Cardiac muscle cell (in vitro differentiated cells and primary cell): ENCODE results near the gene PYGB. TPM values are rescaled to one million over a fixed set of nuclear protein-coding genes. Genes with fewer than 3 reads are reported as not detected.

Experiments used
- DNase-seq, 2 donors: peaks; one replicate each; pipeline versions ENCODE4 v3.0.0 to v3.0.0-alpha.2; 2010 to 2017; ENCODE audit warnings: low read depth in 1 of 2, low spot score in 1 of 2
- H3K27ac ChIP-seq: fragments of 200-600 bp; sonication (generic); 2 replicates; pipeline ENCODE4 v1.5.1; 2016
- H3K27me3 ChIP-seq: fragments of 200-600 bp; sonication (generic); 2 replicates; pipeline ENCODE4 v1.6.0; 2016; ENCODE audit warnings: control low read depth
- H3K36me3 ChIP-seq: fragments of 200-600 bp; sonication (generic); 2 replicates; pipeline ENCODE4 v1.5.1; 2016; ENCODE audit warnings: control low read depth
- H3K4me1 ChIP-seq: fragments of 200-600 bp; sonication (generic); 2 replicates; pipeline ENCODE4 v1.8.1; 2017; ENCODE audit warnings: low read depth, mild to moderate bottlenecking, mixed run types
- H3K4me3 ChIP-seq: fragments of 200-600 bp; sonication (generic); 2 replicates; pipeline ENCODE4 v1.5.1; 2016; ENCODE audit warnings: mild to moderate bottlenecking
- H3K9me3 ChIP-seq: fragments of 200-600 bp; sonication (generic); 2 replicates; pipeline ENCODE4 v1.5.1; 2017; ENCODE audit warnings: low read depth, mild to moderate bottlenecking, control low read depth
- polyA plus RNA-seq: library from polyadenylated mRNA; unstranded; fragments of >200 nt; fragmentation: Nextera tagmentation; extraction: Ambion mirVana; gene quantifications from 2 replicates; pipeline ENCODE4 v1.2.1, GENCODE V29; 2016
- total RNA-seq: library from RNA; depleted of rRNA; stranded (reverse); fragments of >200 nt; gene quantifications from 2 replicates; pipeline ENCODE4 v1.2.3, GENCODE V29; 2016
- TF ChIP-seq, protein P1 (sequence below): IDR thresholded peaks from 2 replicates; pipeline ENCODE4 v1.5.1; 2012; ENCODE audit warnings: low read depth, mild to moderate bottlenecking, low read length

PYGB gene
- total and polyA plus RNA-seq, 2 experiments from 2014 or later: 192 to 243 TPM

DNA sequence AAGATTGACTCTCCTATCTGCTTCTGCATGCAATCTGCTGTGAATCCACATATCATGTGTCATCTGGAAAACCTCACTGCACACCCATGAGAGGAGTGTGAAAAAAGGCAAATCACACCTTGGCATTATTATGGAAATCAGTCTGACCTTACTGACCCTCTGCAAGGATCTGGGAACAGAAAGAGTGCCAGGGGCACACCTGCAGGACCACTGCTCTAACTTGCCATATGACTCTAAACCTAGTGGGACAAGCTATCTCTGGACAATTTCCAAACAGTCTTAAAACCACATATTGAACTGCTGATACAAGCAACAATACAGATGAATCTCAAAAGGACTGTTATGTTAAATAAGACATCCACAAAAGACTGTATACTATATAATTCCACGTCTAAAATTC is 92.5 kb downstream of the PYGB start:
- Histone ChIP-seq H3K4me1 (peaks cover 36% of the 10 kb centered on the region), H3K4me3 (no peak overlapping the region), H3K27me3 (no peaks in the 10 kb centered on the region), H3K9me3 (no peaks in the 10 kb centered on the region), H3K36me3 (peaks cover 4% of the 10 kb centered on the region), H3K27ac (peak overlapping the region; percentile 29)
- no peak for DNase-seq
- TF ChIP-seq, protein P1, sequence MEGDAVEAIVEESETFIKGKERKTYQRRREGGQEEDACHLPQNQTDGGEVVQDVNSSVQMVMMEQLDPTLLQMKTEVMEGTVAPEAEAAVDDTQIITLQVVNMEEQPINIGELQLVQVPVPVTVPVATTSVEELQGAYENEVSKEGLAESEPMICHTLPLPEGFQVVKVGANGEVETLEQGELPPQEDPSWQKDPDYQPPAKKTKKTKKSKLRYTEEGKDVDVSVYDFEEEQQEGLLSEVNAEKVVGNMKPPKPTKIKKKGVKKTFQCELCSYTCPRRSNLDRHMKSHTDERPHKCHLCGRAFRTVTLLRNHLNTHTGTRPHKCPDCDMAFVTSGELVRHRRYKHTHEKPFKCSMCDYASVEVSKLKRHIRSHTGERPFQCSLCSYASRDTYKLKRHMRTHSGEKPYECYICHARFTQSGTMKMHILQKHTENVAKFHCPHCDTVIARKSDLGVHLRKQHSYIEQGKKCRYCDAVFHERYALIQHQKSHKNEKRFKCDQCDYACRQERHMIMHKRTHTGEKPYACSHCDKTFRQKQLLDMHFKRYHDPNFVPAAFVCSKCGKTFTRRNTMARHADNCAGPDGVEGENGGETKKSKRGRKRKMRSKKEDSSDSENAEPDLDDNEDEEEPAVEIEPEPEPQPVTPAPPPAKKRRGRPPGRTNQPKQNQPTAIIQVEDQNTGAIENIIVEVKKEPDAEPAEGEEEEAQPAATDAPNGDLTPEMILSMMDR: no peak

DNA sequence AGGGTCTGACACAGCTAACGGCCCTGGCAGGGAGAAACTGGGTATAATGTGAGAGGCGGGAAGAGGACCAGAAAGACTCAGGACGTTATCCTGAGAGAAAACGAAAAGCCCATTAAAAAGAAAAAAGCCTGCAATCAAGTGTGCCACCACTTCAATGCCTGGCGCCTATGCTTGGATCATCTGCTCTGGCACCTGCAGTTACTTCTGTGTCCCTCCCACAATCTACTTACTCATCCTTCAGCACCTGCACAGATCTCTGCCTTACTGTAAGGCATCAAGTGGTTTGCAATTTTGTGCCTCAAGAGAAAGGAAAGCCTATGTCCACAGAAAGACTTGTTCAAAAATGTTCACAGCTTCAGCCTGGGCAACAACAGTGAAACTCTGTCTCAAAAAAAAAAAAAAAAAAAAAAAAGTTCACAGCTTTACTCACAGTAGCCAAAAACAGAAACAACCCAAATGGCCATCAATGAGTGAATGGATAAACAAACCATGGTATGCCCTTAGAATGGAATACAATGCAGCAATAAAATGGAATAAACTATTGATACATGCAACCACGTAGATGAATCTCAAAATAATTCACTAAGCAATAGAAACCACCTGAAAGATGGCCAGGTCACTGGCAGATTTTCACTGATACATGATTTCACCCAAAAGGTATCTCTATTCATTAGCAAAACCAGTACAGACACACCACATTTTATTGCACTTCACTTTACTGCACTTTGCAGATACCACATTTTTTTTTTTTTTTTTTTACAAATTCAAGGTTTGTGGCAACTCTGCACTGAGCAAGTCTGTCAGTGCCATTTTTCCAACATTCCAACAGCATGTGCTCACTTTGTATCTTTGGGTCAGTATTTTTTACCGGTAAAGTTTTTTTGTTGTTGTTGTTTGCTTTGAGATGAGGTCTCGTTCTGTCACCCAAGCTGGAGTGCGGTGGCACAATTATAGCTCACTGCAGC is 94.1 kb downstream of the PYGB start:
- Histone ChIP-seq H3K9me3 (no peaks in the 10 kb centered on the region), H3K27ac (no peak overlapping the region), H3K4me3 (no peak overlapping the region), H3K27me3 (no peaks in the 10 kb centered on the region), H3K36me3 (peaks cover 4% of the 10 kb centered on the region), H3K4me1 (peaks cover 33% of the 10 kb centered on the region)
- no peak for DNase-seq
- TF ChIP-seq, protein P1: no peak

DNA sequence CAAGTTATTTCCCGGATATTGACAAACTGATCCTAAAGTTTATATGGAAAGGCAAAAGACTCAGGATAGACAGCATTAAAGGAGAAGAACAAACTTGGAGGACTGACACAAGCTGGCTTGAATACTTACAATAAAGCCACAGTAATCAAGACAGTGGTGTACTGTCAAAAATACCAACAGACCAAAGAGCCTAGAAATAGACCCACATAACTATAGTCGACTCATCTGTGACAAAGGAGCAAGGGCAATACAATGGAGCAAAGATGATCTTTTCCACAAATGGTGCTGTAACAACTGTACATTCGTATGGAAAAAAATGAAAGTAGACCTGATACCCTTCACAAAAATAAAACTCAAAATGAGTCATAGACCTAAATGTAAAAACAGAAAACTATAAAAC is 96.7 kb downstream of the PYGB start:
- TF ChIP-seq, protein P1: no peak
- Histone ChIP-seq H3K4me1 (peaks cover 13% of the 10 kb centered on the region), H3K36me3 (peaks cover 4% of the 10 kb centered on the region), H3K4me3 (no peak overlapping the region), H3K27me3 (no peaks in the 10 kb centered on the region), H3K27ac (no peak overlapping the region), H3K9me3 (no peaks in the 10 kb centered on the region)
- no peak for DNase-seq

DNA sequence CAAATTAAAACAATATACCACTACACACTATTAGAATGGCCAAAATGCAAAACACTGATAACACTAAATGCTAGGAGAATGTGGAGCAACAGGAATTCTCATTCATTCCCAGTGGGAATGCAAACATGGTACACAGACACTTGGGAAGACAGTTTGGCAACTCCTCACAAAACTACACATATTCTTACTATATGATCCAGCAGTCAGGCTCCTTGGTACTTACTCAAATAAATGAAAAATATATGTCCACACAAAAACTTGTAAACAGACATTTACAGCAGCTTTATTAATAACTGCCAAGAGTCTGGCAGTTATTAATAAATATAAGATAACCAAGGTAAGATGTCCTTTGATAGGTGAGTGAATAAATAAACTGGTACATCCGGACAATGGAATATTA is 97.8 kb downstream of the PYGB start:
- no peaks in the 10 kb centered on the region for H3K27me3 ChIP-seq
- peaks cover 2% of the 10 kb centered on the region for H3K4me1 ChIP-seq
- DNase-seq: no peak
- TF ChIP-seq, protein P1: no peak
- no peaks in the 10 kb centered on the region for H3K9me3 ChIP-seq
- H3K36me3 ChIP-seq: peaks cover 4% of the 10 kb centered on the region
- no peak overlapping the region for H3K4me3 ChIP-seq
- no peak overlapping the region for H3K27ac ChIP-seq

DNA sequence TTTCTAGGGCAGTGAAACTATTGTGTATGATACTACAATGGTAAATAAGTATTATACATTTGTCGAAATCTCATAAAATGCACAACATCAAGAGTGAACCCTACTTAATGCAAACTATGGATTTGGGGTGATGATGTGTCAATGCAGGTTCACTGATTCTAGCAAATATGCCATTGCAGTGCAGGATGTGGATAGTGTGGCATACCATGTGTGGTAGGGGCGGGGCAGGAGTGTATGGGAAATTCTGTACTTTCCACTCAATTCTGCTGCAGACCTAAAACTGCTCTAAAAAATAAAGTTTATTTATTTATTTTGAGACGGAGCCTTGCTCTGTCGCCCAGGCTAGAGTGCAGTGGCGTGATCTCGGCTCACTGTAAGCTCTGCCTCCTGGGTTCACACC is 98.5 kb downstream of the PYGB start:
- H3K27ac ChIP-seq: no peak overlapping the region
- TF ChIP-seq, protein P1: no peak
- H3K4me1 ChIP-seq: peaks cover 3% of the 10 kb centered on the region
- DNase-seq: no peak
- H3K27me3 ChIP-seq: no peaks in the 10 kb centered on the region
- H3K36me3 ChIP-seq: peaks cover 4% of the 10 kb centered on the region
- no peak overlapping the region for H3K4me3 ChIP-seq
- no peaks in the 10 kb centered on the region for H3K9me3 ChIP-seq

Other genes with a start within 250 kb of the PYGB start
- gene ACSS1, start 189.9 kb upstream of the PYGB start, total RNA-seq: not detected in 2 replicates
- gene ACSS1, start 189.9 kb upstream of the PYGB start, polyA plus RNA-seq: not detected in 2 replicates
- gene VSX1, start 165.9 kb upstream of the PYGB start, total RNA-seq: not detected in 2 replicates
- not detected in 2 replicates for gene VSX1, start 165.9 kb upstream of the PYGB start, polyA plus RNA-seq
- gene ENTPD6, start 52.4 kb upstream of the PYGB start, total RNA-seq: 107 and 110 TPM in 2 replicates
- gene ENTPD6, start 52.4 kb upstream of the PYGB start, polyA plus RNA-seq: 95.7 and 107 TPM in 2 replicates
- 57.4 and 64.1 TPM in 2 replicates for gene ABHD12, start 142.8 kb downstream of the PYGB start, total RNA-seq
- gene ABHD12, start 142.8 kb downstream of the PYGB start, polyA plus RNA-seq: 112 and 113 TPM in 2 replicates
- 9.6 and 13.4 TPM in 2 replicates for gene GINS1, start 159.6 kb downstream of the PYGB start, total RNA-seq
- 9.9 and 10.5 TPM in 2 replicates for gene GINS1, start 159.6 kb downstream of the PYGB start, polyA plus RNA-seq